Measurements from ENCODE around the gene CD68.

The CD68 gene

GRCh38 chr17:7556627-7557026, 22.8 kb upstream of the CD68 start:
- Histone ChIP-seq H3K9ac (no peak overlapping the region), H2AFZ (no peak overlapping the region), H3K9me3 (ENCODE audit: control insufficient read depth, low read length) (no peaks in the 10 kb centered on the region), H3K4me3 (ENCODE audit: low read depth, low read length) (no peak overlapping the region), H3K79me2 (peaks cover 3% of the 10 kb centered on the region), H3K4me2 (ENCODE audit: low read length) (no peak overlapping the region), H3K27ac (no peak overlapping the region), H3K4me1 (peaks cover 31% of the 10 kb centered on the region), H3K36me3 (ENCODE audit: control insufficient read depth, insufficient read depth, low read length) (no peaks in the 10 kb centered on the region), H3K27me3 (ENCODE audit: control insufficient read depth, insufficient read depth, low read length) (no peaks in the 10 kb centered on the region)
- TF ChIP-seq, protein P1, sequence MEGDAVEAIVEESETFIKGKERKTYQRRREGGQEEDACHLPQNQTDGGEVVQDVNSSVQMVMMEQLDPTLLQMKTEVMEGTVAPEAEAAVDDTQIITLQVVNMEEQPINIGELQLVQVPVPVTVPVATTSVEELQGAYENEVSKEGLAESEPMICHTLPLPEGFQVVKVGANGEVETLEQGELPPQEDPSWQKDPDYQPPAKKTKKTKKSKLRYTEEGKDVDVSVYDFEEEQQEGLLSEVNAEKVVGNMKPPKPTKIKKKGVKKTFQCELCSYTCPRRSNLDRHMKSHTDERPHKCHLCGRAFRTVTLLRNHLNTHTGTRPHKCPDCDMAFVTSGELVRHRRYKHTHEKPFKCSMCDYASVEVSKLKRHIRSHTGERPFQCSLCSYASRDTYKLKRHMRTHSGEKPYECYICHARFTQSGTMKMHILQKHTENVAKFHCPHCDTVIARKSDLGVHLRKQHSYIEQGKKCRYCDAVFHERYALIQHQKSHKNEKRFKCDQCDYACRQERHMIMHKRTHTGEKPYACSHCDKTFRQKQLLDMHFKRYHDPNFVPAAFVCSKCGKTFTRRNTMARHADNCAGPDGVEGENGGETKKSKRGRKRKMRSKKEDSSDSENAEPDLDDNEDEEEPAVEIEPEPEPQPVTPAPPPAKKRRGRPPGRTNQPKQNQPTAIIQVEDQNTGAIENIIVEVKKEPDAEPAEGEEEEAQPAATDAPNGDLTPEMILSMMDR (IDR thresholded peaks at IDR 0.05): no peak

DNA sequence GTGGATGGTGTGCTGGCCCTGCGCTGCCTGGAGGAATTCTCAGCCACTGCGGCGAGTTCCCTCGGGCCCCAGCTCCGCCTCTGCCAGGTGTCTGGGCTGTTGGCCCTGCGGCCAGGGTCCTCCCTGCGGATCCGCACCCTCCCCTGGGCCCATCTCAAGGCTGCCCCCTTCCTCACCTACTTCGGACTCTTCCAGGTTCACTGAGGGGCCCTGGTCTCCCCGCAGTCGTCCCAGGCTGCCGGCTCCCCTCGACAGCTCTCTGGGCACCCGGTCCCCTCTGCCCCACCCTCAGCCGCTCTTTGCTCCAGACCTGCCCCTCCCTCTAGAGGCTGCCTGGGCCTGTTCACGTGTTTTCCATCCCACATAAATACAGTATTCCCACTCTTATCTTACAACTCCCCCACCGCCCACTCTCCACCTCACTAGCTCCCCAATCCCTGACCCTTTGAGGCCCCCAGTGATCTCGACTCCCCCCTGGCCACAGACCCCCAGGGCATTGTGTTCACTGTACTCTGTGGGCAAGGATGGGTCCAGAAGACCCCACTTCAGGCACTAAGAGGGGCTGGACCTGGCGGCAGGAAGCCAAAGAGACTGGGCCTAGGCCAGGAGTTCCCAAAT, 22.2 kb upstream of the CD68 start:
- H2AFZ ChIP-seq: peak overlapping the region; percentile 93
- TF ChIP-seq, protein P1 (IDR thresholded peaks at IDR 0.05): no peak
- no peak overlapping the region for H3K4me2 ChIP-seq (ENCODE audit: low read length)
- no peaks in the 10 kb centered on the region for H3K36me3 ChIP-seq (ENCODE audit: control insufficient read depth, insufficient read depth, low read length)
- peak overlapping the region; percentile 89 for H3K9ac ChIP-seq
- H3K27me3 ChIP-seq (ENCODE audit: control insufficient read depth, insufficient read depth, low read length): no peaks in the 10 kb centered on the region
- no peaks in the 10 kb centered on the region for H3K9me3 ChIP-seq (ENCODE audit: control insufficient read depth, low read length)
- H3K79me2 ChIP-seq: peaks cover 4% of the 10 kb centered on the region
- H3K27ac ChIP-seq: peak overlapping the region; percentile 96
- H3K4me3 ChIP-seq (ENCODE audit: low read depth, low read length): peak overlapping the region; percentile 87
- H3K4me1 ChIP-seq: peaks cover 31% of the 10 kb centered on the region

- peaks cover 11% of the 10 kb centered on the region for H3K79me2 ChIP-seq
- H2AFZ ChIP-seq: peak overlapping the region; percentile 93
- peak overlapping the region; percentile 96 for H3K27ac ChIP-seq
- H3K9me3 ChIP-seq (ENCODE audit: control insufficient read depth, low read length): no peaks in the 10 kb centered on the region
- peaks cover 31% of the 10 kb centered on the region for H3K4me1 ChIP-seq
- no peaks in the 10 kb centered on the region for H3K27me3 ChIP-seq (ENCODE audit: control insufficient read depth, insufficient read depth, low read length)
- H3K36me3 ChIP-seq (ENCODE audit: control insufficient read depth, insufficient read depth, low read length): no peaks in the 10 kb centered on the region
- peak overlapping the region; percentile 89 for H3K9ac ChIP-seq
- H3K4me3 ChIP-seq (ENCODE audit: low read depth, low read length): peak overlapping the region; percentile 87
- peak overlapping the region; percentile 99 for H3K4me2 ChIP-seq (ENCODE audit: low read length)
- TF ChIP-seq, protein P1 (IDR thresholded peaks at IDR 0.05): no peak
These were observed 21.5 kb upstream of the CD68 start for GRCh38 chr17:7557775-7558543.

DNA sequence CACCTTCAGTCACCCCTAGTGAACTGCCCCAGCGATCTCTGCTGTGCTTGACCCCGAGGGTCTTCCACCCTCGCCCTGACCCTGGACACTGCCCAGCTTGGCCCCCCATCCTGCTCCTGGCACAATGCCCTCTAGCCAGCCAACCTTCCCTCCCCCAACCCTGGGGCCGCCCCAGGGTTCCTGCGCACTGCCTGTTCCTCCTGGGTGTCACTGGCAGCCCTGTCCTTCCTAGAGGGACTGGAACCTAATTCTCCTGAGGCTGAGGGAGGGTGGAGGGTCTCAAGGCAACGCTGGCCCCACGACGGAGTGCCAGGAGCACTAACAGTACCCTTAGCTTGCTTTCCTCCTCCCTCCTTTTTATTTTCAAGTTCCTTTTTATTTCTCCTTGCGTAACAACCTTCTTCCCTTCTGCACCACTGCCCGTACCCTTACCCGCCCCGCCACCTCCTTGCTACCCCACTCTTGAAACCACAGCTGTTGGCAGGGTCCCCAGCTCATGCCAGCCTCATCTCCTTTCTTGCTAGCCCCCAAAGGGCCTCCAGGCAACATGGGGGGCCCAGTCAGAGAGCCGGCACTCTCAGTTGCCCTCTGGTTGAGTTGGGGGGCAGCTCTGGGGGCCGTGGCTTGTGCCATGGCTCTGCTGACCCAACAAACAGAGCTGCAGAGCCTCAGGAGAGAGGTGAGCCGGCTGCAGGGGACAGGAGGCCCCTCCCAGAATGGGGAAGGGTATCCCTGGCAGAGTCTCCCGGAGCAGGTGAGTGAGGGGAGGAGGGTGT, 20.7 kb upstream of the CD68 start, which contains the start of gene TNFSF13:
Gene TNFSF13, plus strand, starts transcription at position 207 of the 776 bp plus-strand sequence. Its CDS starts 290 bp downstream, at position 497.
- Histone ChIP-seq H3K4me1 (peaks cover 31% of the 10 kb centered on the region), H3K4me3 (ENCODE audit: low read depth, low read length) (peak within 1 kb of the TSS; percentile 87), H3K36me3 (ENCODE audit: control insufficient read depth, insufficient read depth, low read length) (no peaks in the 10 kb centered on the region), H3K27me3 (ENCODE audit: control insufficient read depth, insufficient read depth, low read length) (no peaks in the 10 kb centered on the region), H3K4me2 (ENCODE audit: low read length) (peak within 1 kb of the TSS; percentile 99), H3K27ac (peak within 1 kb of the TSS; percentile 96), H3K79me2 (peaks cover 16% of the 10 kb centered on the region), H3K9me3 (ENCODE audit: control insufficient read depth, low read length) (no peaks in the 10 kb centered on the region), H2AFZ (peak within 1 kb of the TSS; percentile 93), H3K9ac (peak within 1 kb of the TSS; percentile 89)
- TF ChIP-seq, protein P1 (IDR thresholded peaks at IDR 0.05): no peak

All from parathyroid adenoma (tissue), 2 donors.